ENCODE results near the gene C1orf21.

DNA sequence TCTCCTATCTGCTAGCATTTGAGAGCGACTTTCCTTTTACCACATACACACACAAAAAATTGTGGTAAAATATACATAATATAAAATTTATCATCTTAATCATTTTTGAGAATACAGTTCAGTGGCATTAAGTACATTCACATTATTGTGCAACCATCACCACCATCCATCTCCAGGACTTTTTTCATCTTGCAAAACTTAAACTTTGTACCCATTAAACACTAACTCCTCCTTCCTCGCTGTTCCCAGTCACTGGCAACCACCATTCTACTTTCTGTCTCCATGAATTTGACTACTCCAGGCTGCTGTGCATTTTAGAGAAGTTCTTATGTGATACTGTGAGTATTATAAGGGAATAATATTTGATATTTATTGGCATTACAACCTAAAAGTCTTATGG lies 181.3 kb downstream of the C1orf21 start:
- TF ChIP-seq ARNT (IDR thresholded peaks at IDR 0.05) = no peak
- TF ChIP-seq NFRKB (IDR thresholded peaks at IDR 0.05) = no peak
- TF ChIP-seq ZNF384 (IDR thresholded peaks at IDR 0.05) = no peak

Measured in HEK293T (cell line).